Measurements from ENCODE around the gene SLAMF1.

Gene SLAMF1

GRCh38 chr1:160667896-160668295, 21.1 kb upstream of the SLAMF1 start:
- intact Hi-C loops (cut with DNase I; ENCODE audit: low total_unique reads) = no loop called here
- no peak overlapping the region for H3K4me3 ChIP-seq
- DNase-seq = no peak
- no peaks in the 10 kb centered on the region for H3K27me3 ChIP-seq
- no peak for TF ChIP-seq CTCF (IDR thresholded peaks at IDR 0.05)
- H3K27ac ChIP-seq = no peak overlapping the region
- H3K9me3 ChIP-seq = peaks cover 0 to 3% (median 0%) of the 10 kb centered on the region in 3 donors
- no peaks in the 10 kb centered on the region for H3K4me1 ChIP-seq
- no peaks in the 10 kb centered on the region for H3K36me3 ChIP-seq

- H3K27me3 ChIP-seq = no peaks in the 10 kb centered on the region
- H3K4me1 ChIP-seq = no peaks in the 10 kb centered on the region
- no peaks in the 10 kb centered on the region for H3K36me3 ChIP-seq
- intact Hi-C loops (cut with DNase I; ENCODE audit: low total_unique reads) = no loop called here
- no peak overlapping the region for H3K27ac ChIP-seq
- no peak for DNase-seq
- H3K9me3 ChIP-seq = peaks cover 0 to 3% (median 0%) of the 10 kb centered on the region in 3 donors
- TF ChIP-seq CTCF (IDR thresholded peaks at IDR 0.05) = no peak
- no peak overlapping the region for H3K4me3 ChIP-seq
Observed at GRCh38 chr1:160666079-160666442, 19.2 kb upstream of the SLAMF1 start.

GRCh38 chr1:160665330-160666078, 18.7 kb upstream of the SLAMF1 start:
- TF ChIP-seq CTCF (IDR thresholded peaks at IDR 0.05) = no peak
- H3K4me3 ChIP-seq = no peak overlapping the region
- peaks cover 0 to 3% (median 0%) of the 10 kb centered on the region in 3 donors for H3K9me3 ChIP-seq
- no peaks in the 10 kb centered on the region for H3K4me1 ChIP-seq
- H3K27me3 ChIP-seq = no peaks in the 10 kb centered on the region
- H3K36me3 ChIP-seq = no peaks in the 10 kb centered on the region
- no peak for DNase-seq
- no peak overlapping the region for H3K27ac ChIP-seq
- intact Hi-C loops (cut with DNase I; ENCODE audit: low total_unique reads) = no loop called here

- intact Hi-C loops (cut with DNase I; ENCODE audit: low total_unique reads) = no loop called here
- no peaks in the 10 kb centered on the region for H3K4me1 ChIP-seq
- DNase-seq = no peak
Observed at GRCh38 chr1:160664573-160665051, 17.8 kb upstream of the SLAMF1 start.

GRCh38 chr1:160662910-160663309, 16.1 kb upstream of the SLAMF1 start:
- no peak overlapping the region for H3K27ac ChIP-seq
- intact Hi-C loops (cut with DNase I; ENCODE audit: low total_unique reads) = no loop called here
- no peaks in the 10 kb centered on the region for H3K9me3 ChIP-seq
- DNase-seq = no peak
- no peaks in the 10 kb centered on the region for H3K4me1 ChIP-seq
- H3K36me3 ChIP-seq = no peaks in the 10 kb centered on the region
- TF ChIP-seq CTCF (IDR thresholded peaks at IDR 0.05) = no peak
- H3K27me3 ChIP-seq = no peaks in the 10 kb centered on the region
- no peak overlapping the region for H3K4me3 ChIP-seq

More at GRCh38 chr1:160664573-160665051, 17.8 kb upstream of the SLAMF1 start:
- H3K36me3 ChIP-seq = no peaks in the 10 kb centered on the region
- H3K9me3 ChIP-seq = peaks cover 0 to 3% (median 0%) of the 10 kb centered on the region in 3 donors
- H3K4me3 ChIP-seq = no peak overlapping the region
- TF ChIP-seq CTCF (IDR thresholded peaks at IDR 0.05) = no peak
- H3K27me3 ChIP-seq = no peaks in the 10 kb centered on the region
- no peak overlapping the region for H3K27ac ChIP-seq
